Stimulated activated CD8-positive, alpha-beta memory T cell treated with anti-CD3 and anti-CD28 coated beads, Interleukin-15, amount 100 ng/mL, for 48 hours (primary cell): ENCODE measurements around the gene LRP1-AS.

Experiments used
- DNase-seq, 2 donors: peaks; one replicate each; pipeline ENCODE4 v3.0.0-alpha.2; 2020; ENCODE audit warnings: low read depth in 2 of 2

The LRP1-AS gene

DNA sequence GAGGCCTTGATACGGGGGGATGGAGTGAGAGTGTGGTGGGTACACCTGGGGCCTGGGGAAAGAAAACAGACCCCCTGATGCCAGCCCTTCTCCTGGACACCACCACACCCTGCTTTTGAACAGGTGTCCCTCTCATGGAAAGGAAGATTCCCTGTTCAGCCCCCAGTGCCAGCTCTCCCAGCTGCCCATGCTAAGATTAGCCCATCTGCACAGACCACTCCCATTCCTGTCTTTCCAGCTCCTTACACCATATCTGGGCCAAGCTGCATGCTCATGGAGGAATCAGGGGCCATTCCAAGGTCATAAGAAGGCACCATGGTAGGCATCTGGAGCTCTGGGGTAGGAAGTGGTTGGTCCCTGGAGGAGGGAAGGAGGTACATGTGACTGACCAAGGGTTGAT lies 48.9 kb downstream of the LRP1-AS start:
- DNase-seq = no peak

DNA sequence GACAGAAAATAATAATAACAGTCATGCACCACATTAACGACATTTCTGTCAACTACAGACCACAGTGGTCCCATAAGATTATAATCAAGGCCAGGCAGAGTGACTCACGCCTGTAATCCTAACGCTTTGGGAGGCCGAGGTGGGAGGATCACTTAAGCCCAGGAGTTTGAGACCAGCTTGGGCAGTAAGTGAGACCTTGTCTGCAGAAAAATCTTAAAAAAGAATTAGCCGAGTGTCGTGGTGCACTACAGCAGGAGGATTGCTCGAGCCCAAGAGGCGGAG lies 49.9 kb downstream of the LRP1-AS start:
- no peak for DNase-seq

DNA sequence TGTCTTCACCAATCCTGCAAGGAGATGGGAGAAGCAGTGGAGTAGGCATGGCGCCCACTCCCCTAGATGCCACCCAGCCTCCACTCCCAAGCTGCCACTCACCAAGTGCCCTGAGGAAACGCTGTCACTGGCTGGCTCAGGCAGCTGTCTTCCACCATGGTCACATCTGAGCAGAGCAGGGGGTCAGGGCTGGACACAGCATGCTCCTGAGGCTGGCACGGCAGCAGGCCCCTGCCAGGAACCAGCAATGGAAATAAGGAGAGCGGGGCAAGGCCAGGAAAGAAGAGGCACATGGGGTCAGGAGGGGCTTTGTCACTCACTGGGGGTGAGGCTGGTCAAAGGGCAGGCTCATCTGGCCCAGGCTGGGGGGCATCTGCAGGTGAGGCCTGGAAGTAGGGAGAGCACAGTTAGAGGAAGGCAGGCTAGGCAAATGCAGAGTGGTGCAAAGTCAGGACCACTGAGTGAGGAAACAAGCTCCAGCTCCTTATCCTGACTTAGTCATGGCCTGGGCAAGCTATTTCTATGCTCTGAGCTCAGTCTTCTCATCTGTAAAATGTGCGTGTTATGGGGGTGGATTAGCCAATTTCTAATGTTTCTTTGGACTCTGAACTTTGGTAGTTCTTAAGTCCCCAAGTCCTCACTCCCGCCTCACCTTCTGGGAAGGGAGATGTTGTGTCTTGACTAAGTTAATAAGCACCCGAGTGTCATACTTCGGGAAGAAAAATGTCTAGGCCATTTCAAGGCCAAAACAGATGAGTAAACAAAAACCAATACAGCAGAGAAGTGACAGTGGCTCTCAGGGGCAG lies 50.5 kb downstream of the LRP1-AS start:
- no peak for DNase-seq

DNA sequence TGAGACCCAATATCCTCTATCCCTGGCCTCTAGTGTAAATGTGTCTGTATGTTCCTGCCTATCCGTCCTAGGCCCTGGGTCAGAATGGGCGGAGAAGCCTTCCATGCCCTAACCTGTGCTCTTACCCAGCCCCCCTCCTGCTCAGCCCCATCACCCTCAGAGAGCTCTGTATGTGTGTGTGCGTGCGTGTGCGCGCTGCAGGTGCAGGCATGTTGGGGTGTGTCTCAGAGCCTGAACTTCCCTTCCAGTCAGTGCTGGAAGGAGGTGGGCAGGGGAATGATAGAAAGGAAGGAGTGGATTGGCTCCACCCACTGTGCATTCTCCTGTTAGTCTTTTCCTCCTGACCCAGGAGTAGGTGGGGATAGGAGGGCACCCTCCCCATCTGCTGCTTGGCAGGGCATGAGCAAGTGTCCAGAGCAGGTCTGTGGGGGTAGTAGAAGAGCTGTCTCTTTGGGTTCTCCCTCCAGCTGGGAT lies 51.3 kb downstream of the LRP1-AS start:
- DNase-seq = no peak

DNA sequence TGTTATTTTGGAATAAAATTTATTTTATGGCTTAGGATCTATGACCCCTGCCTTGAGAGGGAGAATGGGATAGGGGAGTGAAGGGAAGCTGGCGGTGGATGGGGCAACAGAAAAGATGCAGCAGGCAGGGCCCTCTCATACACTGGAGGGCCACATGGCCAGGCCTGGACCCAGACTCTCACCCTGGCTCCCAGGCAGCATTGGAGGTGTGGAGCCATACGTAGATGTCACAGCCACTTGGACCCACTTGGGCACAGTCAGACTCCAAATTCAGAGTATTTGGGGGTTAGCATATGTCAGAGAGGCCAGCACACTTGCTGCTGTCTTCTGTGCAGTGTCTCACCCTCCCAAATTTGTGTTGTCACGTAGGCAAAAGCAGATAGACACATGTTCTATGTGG lies 52.0 kb downstream of the LRP1-AS start:
- no peak for DNase-seq
